GM23338 (cell line): ENCODE results near the gene HJV. TPM values are rescaled to one million over a fixed set of nuclear protein-coding genes. Genes with fewer than 3 reads are reported as not detected.

ENCODE experiments used
- ATAC-seq: fragments of 200-7000 bp; cut with Tn5 transposase; 3 replicates; pipeline ENCODE4 v1.9.1; 2020
- DNase-seq: peaks from one replicate; pipeline ENCODE4 v3.0.0-alpha.2; 2015; ENCODE audit warnings: low spot score
- H2AFZ ChIP-seq: fragments of 200-600 bp; sonication (generic); 2 replicates; pipeline ENCODE4 v1.8.0; 2016; ENCODE audit warnings: antibody characterized with exemption, mild to moderate bottlenecking, moderate library complexity
- H3F3A ChIP-seq: fragments of 200-600 bp; sonication (generic); replicated peaks from 2 replicates; pipeline ENCODE4 v1.8.0; 2017; ENCODE audit warnings: antibody characterized with exemption, mixed run types, low read depth
- H3K27ac ChIP-seq: fragments of 200-600 bp; sonication (generic); 2 replicates; pipeline ENCODE4 v1.6.1; 2016; ENCODE audit warnings: low read depth
- H3K27me3 ChIP-seq: fragments of 200-600 bp; sonication (generic); 2 replicates; pipeline ENCODE4 v1.8.0; 2016; ENCODE audit warnings: mild to moderate bottlenecking, mixed run types, moderate library complexity; ENCODE audit not compliant: insufficient read depth
- H3K36me3 ChIP-seq: fragments of 200-600 bp; sonication (generic); 2 replicates; pipeline ENCODE4 v1.8.0; 2016; ENCODE audit warnings: mild to moderate bottlenecking; ENCODE audit not compliant: insufficient read depth
- H3K4me1 ChIP-seq: fragments of 200-600 bp; sonication (generic); 2 replicates; pipeline ENCODE4 v1.8.0; 2016; ENCODE audit warnings: mild to moderate bottlenecking, moderate library complexity; ENCODE audit not compliant: insufficient read depth
- H3K4me2 ChIP-seq: fragments of 200-600 bp; sonication (generic); 2 replicates; pipeline ENCODE4 v1.7.1; 2017; ENCODE audit warnings: mixed run types
- H3K4me3 ChIP-seq: fragments of 200-600 bp; sonication (generic); 2 replicates; pipeline ENCODE4 v1.6.1; 2016; ENCODE audit warnings: mixed run types
- H3K79me2 ChIP-seq: fragments of 200-600 bp; sonication (generic); replicated peaks from 2 replicates; pipeline ENCODE4 v1.8.0; 2017; ENCODE audit warnings: mild to moderate bottlenecking; ENCODE audit not compliant: insufficient read depth
- H3K9me2 ChIP-seq: fragments of 200-600 bp; sonication (generic); 2 replicates; pipeline ENCODE4 v1.8.0; 2017; ENCODE audit not compliant: insufficient read depth
- H4K20me1 ChIP-seq: fragments of 200-600 bp; sonication (generic); replicated peaks from 2 replicates; pipeline ENCODE4 v1.8.0; 2017; ENCODE audit warnings: mild to moderate bottlenecking; ENCODE audit not compliant: insufficient read depth
- H3K27ac Mint-ChIP-seq: 2 replicates; pipeline ENCODE4 v1.8.0; 2020; ENCODE audit warnings: inconsistent platforms, mild to moderate bottlenecking, moderate library complexity, mixed read lengths
- H3K27me3 Mint-ChIP-seq: 3 replicates; pipeline ENCODE4 v1.8.0; 2022; ENCODE audit warnings: low read depth, mild to moderate bottlenecking, moderate library complexity, mixed read lengths, inconsistent platforms; ENCODE audit not compliant: insufficient read depth, poor library complexity
- H3K36me3 Mint-ChIP-seq: 3 replicates; pipeline ENCODE4 v1.8.0; 2021; ENCODE audit warnings: low read depth, mild to moderate bottlenecking, inconsistent platforms, moderate library complexity, mixed read lengths
- H3K4me1 Mint-ChIP-seq: 3 replicates; pipeline ENCODE4 v1.8.0; 2020; ENCODE audit warnings: mild to moderate bottlenecking, inconsistent platforms, mixed read lengths
- H3K4me3 Mint-ChIP-seq: 3 replicates; pipeline ENCODE4 v1.8.0; 2021; ENCODE audit warnings: moderate library complexity, mild to moderate bottlenecking, inconsistent platforms, mixed read lengths
- H3K9me3 Mint-ChIP-seq: 3 replicates; pipeline ENCODE4 v1.8.0; 2020; ENCODE audit warnings: moderate library complexity, mild to moderate bottlenecking, inconsistent platforms, mixed read lengths
- CREB1 ChIP-seq: fragments of 250-450 bp; sonication (Bioruptor Pico); IDR thresholded peaks from 2 replicates; pipeline ENCODE4 v1.5.0; 2020; ENCODE audit warnings: low read depth, mild to moderate bottlenecking, moderate library complexity
- CTCF ChIP-seq, 2 experiments: fragments of 200-600 bp in 1 of 2; sonication (generic) in 1 of 2; conservative IDR thresholded peaks; 2 replicates each; pipeline versions ENCODE4 v1.5.1 to v1.6.1; 2016 to 2017; ENCODE audit warnings: antibody characterized with exemption in 2 of 2, low read depth in 2 of 2, mild to moderate bottlenecking in 2 of 2, moderate library complexity in 1 of 2
- ETS1 ChIP-seq: IDR thresholded peaks from 2 replicates; pipeline ENCODE4 v1.6.1; 2016; ENCODE audit warnings: antibody characterized with exemption
- EZH2phosphoT487 ChIP-seq: fragments of 200-600 bp; sonication (generic); IDR thresholded peaks from one replicate; pipeline ENCODE4 v1.8.1; 2018; ENCODE audit warnings: antibody characterized with exemption; ENCODE audit not compliant: unreplicated experiment
- JUNB ChIP-seq: IDR thresholded peaks from one replicate; pipeline ENCODE4 v1.6.1; 2016; ENCODE audit warnings: antibody characterized with exemption; ENCODE audit not compliant: unreplicated experiment
- POLR2AphosphoS5 ChIP-seq: IDR thresholded peaks from 2 replicates; pipeline ENCODE4 v1.6.1; 2016; ENCODE audit warnings: antibody characterized with exemption, low read depth
- STAT1 ChIP-seq: IDR thresholded peaks from one replicate; pipeline ENCODE4 v1.6.1; 2016; ENCODE audit warnings: antibody characterized with exemption; ENCODE audit not compliant: unreplicated experiment
- ZNF114 ChIP-seq: fragments of 250-450 bp; sonication (Bioruptor Pico); IDR thresholded peaks from 2 replicates; pipeline ENCODE4 v1.5.0; 2020; ENCODE audit warnings: mild to moderate bottlenecking, moderate library complexity
- ZNF331 ChIP-seq: fragments of 250-450 bp; sonication (Bioruptor Pico); IDR thresholded peaks from 2 replicates; pipeline ENCODE4 v1.5.0; 2020; ENCODE audit warnings: low read depth, mild to moderate bottlenecking, moderate library complexity
- polyA plus RNA-seq: library from polyadenylated mRNA; unstranded; fragments of >200 nt; fragmentation: Nextera tagmentation; extraction: Ambion mirVana; gene quantifications from 2 replicates; pipeline ENCODE4 v1.2.1, GENCODE V29; 2016
- total RNA-seq: library from RNA; depleted of rRNA; stranded (reverse); fragments of >200 nt; shearing (Covaris generic); gene quantifications from 2 replicates; pipeline ENCODE4 v1.2.3, GENCODE V29; 2014

Gene HJV
- total and polyA plus RNA-seq, 2 experiments from 2014 or later, result 0.42 to 0.45 TPM

DNA sequence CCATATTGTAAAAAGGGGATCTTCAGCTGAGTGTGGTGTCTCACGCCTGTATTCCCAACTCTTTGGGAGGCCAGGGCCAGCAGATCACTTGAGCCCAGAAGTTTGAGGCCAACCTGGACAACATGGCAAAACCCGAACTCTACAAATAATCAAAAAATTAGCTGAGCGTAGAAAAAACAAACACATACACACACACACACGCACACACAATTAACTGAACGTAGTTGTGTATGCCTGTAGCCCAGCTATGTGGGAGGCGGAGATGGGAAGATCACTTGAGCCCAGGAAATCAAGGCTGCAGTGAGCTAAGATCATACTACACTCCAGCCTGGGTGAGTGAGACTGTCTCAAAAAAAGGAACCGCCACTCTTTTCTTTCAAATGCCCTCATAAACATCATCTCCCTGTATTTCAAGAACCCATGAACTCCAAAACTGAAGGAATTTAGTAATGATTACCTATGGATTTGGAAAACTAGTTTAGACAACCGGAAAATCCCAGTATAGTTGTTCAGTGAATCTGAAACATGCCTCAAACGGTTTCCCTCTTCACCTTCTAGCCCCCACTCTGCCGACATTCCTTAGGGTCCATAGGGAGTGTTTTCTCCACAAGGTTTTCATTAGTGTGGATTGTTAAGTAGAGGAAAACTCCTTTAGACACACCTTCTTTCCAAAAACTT is 29.7 kb downstream of the HJV start:
- Histone ChIP-seq H2AFZ (no peak overlapping the region), H3K27me3 (no peaks in the 10 kb centered on the region), H3K36me3 (no peaks in the 10 kb centered on the region; the same call in 1 of the 2 replicates), H3K4me2 (no peak overlapping the region), H3K79me2 (peaks cover 18% of the 10 kb centered on the region), H3K9me2 (no peaks in the 10 kb centered on the region), H3F3A (peaks cover 1% of the 10 kb centered on the region), H3K4me1 (peaks cover 10% of the 10 kb centered on the region), H3K4me3 (no peak overlapping the region), H3K27ac (no peak overlapping the region), H4K20me1 (no peaks in the 10 kb centered on the region)
- peaks cover 3% of the 10 kb centered on the region for H3K27me3 Mint-ChIP-seq
- peaks cover 48% of the 10 kb centered on the region for H3K36me3 Mint-ChIP-seq
- H3K9me3 Mint-ChIP-seq, result no peaks in the 10 kb centered on the region
- TF ChIP-seq STAT1 (no peak), POLR2AphosphoS5 (peak; percentile 70)
- no peak for DNase-seq
- no peak overlapping the region; the same call in 2 of the 3 replicates for H3K4me3 Mint-ChIP-seq
- no peak overlapping the region for H3K27ac Mint-ChIP-seq
- no peak for ATAC-seq
- H3K4me1 Mint-ChIP-seq, result peaks cover 31% of the 10 kb centered on the region

DNA sequence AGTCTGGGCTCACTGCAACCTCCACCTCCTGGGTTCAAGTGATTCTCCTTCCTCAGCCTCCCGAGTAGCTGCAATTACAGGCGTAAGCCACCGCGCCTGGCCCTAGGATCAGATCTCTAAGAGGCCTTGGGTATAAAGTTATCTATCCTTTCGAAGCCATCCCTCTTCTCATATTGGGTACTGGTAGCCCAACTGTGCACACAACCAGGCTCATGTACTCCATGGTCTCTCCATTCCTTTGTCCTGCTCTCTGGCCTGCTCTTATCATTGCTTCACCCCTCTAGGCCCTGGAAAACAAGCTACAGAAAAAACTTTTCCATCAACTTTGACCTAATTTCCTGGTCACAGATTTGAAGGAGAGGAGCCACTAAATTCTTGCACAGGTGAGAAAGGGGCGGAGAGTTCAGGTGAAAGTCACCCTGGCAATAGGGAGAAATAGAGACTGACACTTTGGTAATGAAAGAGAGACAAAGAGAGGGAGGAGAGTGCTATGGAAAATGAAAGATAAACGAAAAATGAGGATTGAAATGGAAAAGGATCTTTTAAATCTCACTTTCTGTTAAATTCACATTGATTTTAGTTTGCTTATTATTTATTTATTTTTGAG is 31.2 kb downstream of the HJV start:
- Mint-ChIP-seq H3K36me3 (peaks cover 37% of the 10 kb centered on the region), H3K27ac (no peak overlapping the region), H3K4me3 (no peak overlapping the region; the same call in 2 of the 3 replicates), H3K27me3 (peaks cover 2% of the 10 kb centered on the region), H3K4me1 (peaks cover 39% of the 10 kb centered on the region), H3K9me3 (no peaks in the 10 kb centered on the region)
- no peaks in the 10 kb centered on the region for H3K27me3 ChIP-seq
- peaks cover 14% of the 10 kb centered on the region for H3K4me1 ChIP-seq
- no peak overlapping the region for H2AFZ ChIP-seq
- H3F3A ChIP-seq, result no peaks in the 10 kb centered on the region; the same call in 1 of the 2 replicates
- H3K4me2 ChIP-seq, result no peak overlapping the region
- H4K20me1 ChIP-seq, result no peaks in the 10 kb centered on the region
- peaks cover 9% of the 10 kb centered on the region for H3K79me2 ChIP-seq
- no peaks in the 10 kb centered on the region; the same call in 1 of the 2 replicates for H3K36me3 ChIP-seq
- no peaks in the 10 kb centered on the region for H3K9me2 ChIP-seq
- ATAC-seq, result no peak; the same call in 1 of the 3 replicates
- H3K27ac ChIP-seq, result no peak overlapping the region; the same call in 1 of the 2 replicates
- no peak overlapping the region for H3K4me3 ChIP-seq
- peak; percentile 31 for DNase-seq
- TF ChIP-seq POLR2AphosphoS5, result no peak
- no peak for TF ChIP-seq ZNF331 (CRISPR knock-in tag)
- no peak for TF ChIP-seq ETS1
- TF ChIP-seq JUNB, result no peak
- TF ChIP-seq STAT1, result no peak
- no peak for TF ChIP-seq ZNF114
- no peak for TF ChIP-seq CREB1 (CRISPR knock-in tag)

GRCh38 chr1:145988773-145989172 is 32.8 kb downstream of the HJV start:
- Mint-ChIP-seq H3K27ac (no peak overlapping the region), H3K4me3 (no peak overlapping the region), H3K36me3 (peaks cover 21% of the 10 kb centered on the region), H3K9me3 (no peaks in the 10 kb centered on the region), H3K27me3 (peaks cover 3% of the 10 kb centered on the region), H3K4me1 (peaks cover 37% of the 10 kb centered on the region)
- Histone ChIP-seq H3K27me3 (no peaks in the 10 kb centered on the region), H4K20me1 (no peaks in the 10 kb centered on the region), H3F3A (no peaks in the 10 kb centered on the region; the same call in 1 of the 2 replicates), H3K36me3 (no peaks in the 10 kb centered on the region; the same call in 1 of the 2 replicates), H3K4me1 (peaks cover 9% of the 10 kb centered on the region), H3K79me2 (no peaks in the 10 kb centered on the region), H3K9me2 (no peaks in the 10 kb centered on the region), H3K4me2 (no peak overlapping the region), H2AFZ (no peak overlapping the region), H3K4me3 (no peak overlapping the region), H3K27ac (no peak overlapping the region)
- ATAC-seq (no peak), DNase-seq (no peak)
- no peak for TF ChIP-seq POLR2AphosphoS5
- TF ChIP-seq EZH2phosphoT487, result no peak
- TF ChIP-seq STAT1, result no peak
- TF ChIP-seq ETS1, result no peak
- no peak for TF ChIP-seq CTCF (conservative IDR thresholded peaks at IDR 0.05; ENCODE audit: low read depth in 2 of 2)
